K562 (cell line): ENCODE results near the gene STXBP6. TPM values are rescaled to one million over a fixed set of nuclear protein-coding genes. Genes with fewer than 3 reads are reported as not detected.

Experiments used
- ATAC-seq: fragments of 200-7000 bp; cut with Tn5 transposase; 3 replicates; pipeline ENCODE4 v1.9.1; 2020; ENCODE audit warnings: moderate library complexity
- BruUV-seq: library from RNA; stranded (reverse); fragments of 400-500 nt; replicated peaks from 2 replicates; lab custom pipeline; 2021; lab: Mats Ljungman, UMichigan
- CTCF ChIA-PET: fragments of 300-600 bp; formaldehyde crosslinking; extraction: SDS; loops from one replicate; lab custom pipeline; 2021; ENCODE audit warnings: low intra/inter-chr PET ratio; lab: Yijun Ruan, JAX
- POLR2A ChIA-PET: fragments of 300-600, 350-650 bp; sonication (Branson Sonifier 250); formaldehyde crosslinking; extraction: SDS; loops from one replicate; lab custom pipeline; 2021; ENCODE audit warnings: antibody characterized with exemption, inconsistent platforms; lab: Yijun Ruan, JAX
- DNase-seq, 4 experiments: peaks; one replicate each; pipeline versions ENCODE4 v3.0.0 to v3.0.0-alpha.2; 2011 to 2018; ENCODE audit warnings: low spot score in 3 of 4, mixed read lengths in 3 of 4; ENCODE audit errors: extremely low read depth in 1 of 4
- FAIRE-seq: peaks from 2 replicates; lab custom pipeline; 2011; peaks lifted over from hg19 to GRCh38; lab: Jason Lieb, UNC
- H2AFZ ChIP-seq: 2 replicates; pipeline ENCODE4 v1.6.0; 2011; ENCODE audit warnings: low read depth, low read length, control low read depth, inconsistent platforms
- H3K27ac ChIP-seq: fragments of 200-600 bp; 3 replicates; pipeline ENCODE4 v1.8.0; 2011; ENCODE audit warnings: low read depth, mild to moderate bottlenecking, control low read depth, inconsistent platforms, low read length, moderate library complexity, mixed read lengths; ENCODE audit errors: extremely low read depth
- H3K27me3 ChIP-seq, 2 experiments: fragments of 300-600 bp in 1 of 2; 2 replicates in 1 of 2; 3 replicates in 1 of 2; pipeline versions ENCODE4 v1.6.0 to v1.8.0; 2011; ENCODE audit warnings: inconsistent platforms in 2 of 2, low read length in 2 of 2, mild to moderate bottlenecking in 1 of 2, mixed read lengths in 1 of 2, moderate library complexity in 1 of 2; ENCODE audit not compliant: control insufficient read depth in 2 of 2, insufficient read depth in 2 of 2
- H3K36me3 ChIP-seq: fragments of 300-600 bp; 3 replicates; pipeline ENCODE4 v1.8.0; 2011; ENCODE audit warnings: mild to moderate bottlenecking, low read length, inconsistent platforms; ENCODE audit not compliant: control insufficient read depth, insufficient read depth
- H3K4me1 ChIP-seq, 2 experiments: fragments of 200-600 bp in 1 of 2; replicated peaks in 1 of 2; 2 replicates in 1 of 2; 3 replicates in 1 of 2; pipeline versions ENCODE4 v1.5.1 to v1.8.0; 2011; ENCODE audit warnings: inconsistent platforms in 2 of 2, low read length in 2 of 2, mild to moderate bottlenecking in 1 of 2, mixed read lengths in 1 of 2, moderate library complexity in 1 of 2; ENCODE audit not compliant: control insufficient read depth in 2 of 2, insufficient read depth in 2 of 2
- H3K4me2 ChIP-seq: 2 replicates; pipeline ENCODE4 v1.6.1; 2011; ENCODE audit warnings: low read length, control low read depth, inconsistent platforms, mixed read lengths; ENCODE audit not compliant: insufficient read depth
- H3K4me3 ChIP-seq: fragments of 200-600 bp; sonication (generic), shearing (Covaris generic); 2 replicates; pipeline ENCODE4 v1.5.1; 2016; ENCODE audit warnings: control low read depth, inconsistent platforms
- H3K79me2 ChIP-seq: fragments of 200-600 bp; 3 replicates; pipeline ENCODE4 v1.8.0; 2011; ENCODE audit warnings: low read length, inconsistent platforms; ENCODE audit not compliant: control insufficient read depth, insufficient read depth
- H3K9ac ChIP-seq, 2 experiments: 2 replicates each; pipeline versions ENCODE4 v1.6.0 to v1.6.1; 2011; ENCODE audit warnings: low read depth in 2 of 2, low read length in 2 of 2, control low read depth in 1 of 2, inconsistent platforms in 1 of 2, mild to moderate bottlenecking in 1 of 2, mixed read lengths in 1 of 2; ENCODE audit not compliant: insufficient read depth in 1 of 2
- H3K9me1 ChIP-seq: one replicate; pipeline ENCODE4 v1.6.0; 2011; ENCODE audit warnings: inconsistent platforms, mild to moderate bottlenecking, low read length, moderate library complexity; ENCODE audit not compliant: control insufficient read depth, insufficient read depth
- H3K9me3 ChIP-seq: replicated peaks from 2 replicates; pipeline ENCODE4 v1.5.1; 2011; ENCODE audit warnings: low read depth, low read length, inconsistent platforms; ENCODE audit not compliant: control insufficient read depth, insufficient read depth
- H4K20me1 ChIP-seq: replicated peaks from 2 replicates; pipeline ENCODE4 v1.6.1; 2011; ENCODE audit warnings: low read length, inconsistent platforms, mixed read lengths; ENCODE audit not compliant: control insufficient read depth, insufficient read depth
- HNRNPK ChIP-seq: fragments of 200-400 bp; formaldehyde crosslinking; IDR thresholded peaks from one replicate; pipeline ENCODE4 v1.6.1; 2018; ENCODE audit warnings: mild to moderate bottlenecking, low read depth, low read length; ENCODE audit not compliant: poor library complexity, severe bottlenecking
- TEAD1 ChIP-seq, 2 experiments: fragments of 450-650 bp in 1 of 2; sonication (generic) in 1 of 2; formaldehyde crosslinking; IDR thresholded peaks; 2 replicates each; pipeline versions ENCODE4 v1.4.0 to v1.8.0; 2020 to 2022; ENCODE audit warnings: mild to moderate bottlenecking in 2 of 2, missing genetic modification reagents in 1 of 2
- ZNF239 ChIP-seq: fragments of 250-450 bp; sonication (Bioruptor Pico); IDR thresholded peaks from 2 replicates; pipeline ENCODE4 v1.4.0; 2020; ENCODE audit warnings: mild to moderate bottlenecking
- WGBS: fragments of 100-300 bp; shearing (Covaris generic); methylation state at CpG from one replicate; pipeline ENCODE4 v1.1.6; 2016; ENCODE audit warnings: low coverage, mixed read lengths; ENCODE audit not compliant: insufficient coverage; ENCODE audit errors: missing lambda C conversion rate; 5-methylcytosine and 5-hydroxymethylcytosine counted together
- in situ Hi-C: fragments of 300-500 bp; cut with MboI; formaldehyde crosslinking; loops from 4 replicates; pipeline ENCODE4 v1.15.0; 2018; ENCODE audit warnings: inconsistent platforms, mixed read lengths
- intact Hi-C: fragments of 100-400 bp; cut with micrococcal nuclease; formaldehyde crosslinking; loops from 2 replicates; pipeline ENCODE4 v1.14.2; 2022
- polyA plus RNA-seq, 8 experiments: library from polyadenylated mRNA; depleted of rRNA in 4 of 8; stranded (reverse) in 5 of 8; unstranded in 3 of 8; fragments of >200 nt; fragmentation: Nextera tagmentation in 2 of 8; fragmentation: Illumina TruSeq in 1 of 8; extraction: Ambion mirVana in 2 of 8; extraction: Trizol in 1 of 8; gene quantifications; 2 replicates each; pipeline versions ENCODE4 v1.2.1 to v1.2.3, GENCODE V29; 2011 to 2014; ENCODE audit warnings: inconsistent platforms in 1 of 8, missing spikeins in 1 of 8
- total RNA-seq, 7 experiments: library from RNA; depleted of rRNA in 6 of 7; stranded (reverse); fragments of >200 nt in 6 of 7; fragmentation: Illumina TruSeq in 2 of 7; extraction: Trizol in 2 of 7; gene quantifications; 2 replicates each; pipeline versions ENCODE4 v1.2.1 to v1.2.3, GENCODE V29; 2011 to 2021; ENCODE audit warnings: low replicate concordance in 1 of 7
- TF ChIP-seq, protein P1 (sequence below): fragments of 250-450 bp; sonication (Bioruptor Pico); IDR thresholded peaks from 2 replicates; pipeline ENCODE4 v1.4.0; 2020

The STXBP6 gene
- total and polyA plus RNA-seq, 9 of the 15 experiments (the other 6 are each of a cell fraction or from before 2014, with no cell fraction given): 0.27 to 0.89 (median 0.59) TPM

DNA sequence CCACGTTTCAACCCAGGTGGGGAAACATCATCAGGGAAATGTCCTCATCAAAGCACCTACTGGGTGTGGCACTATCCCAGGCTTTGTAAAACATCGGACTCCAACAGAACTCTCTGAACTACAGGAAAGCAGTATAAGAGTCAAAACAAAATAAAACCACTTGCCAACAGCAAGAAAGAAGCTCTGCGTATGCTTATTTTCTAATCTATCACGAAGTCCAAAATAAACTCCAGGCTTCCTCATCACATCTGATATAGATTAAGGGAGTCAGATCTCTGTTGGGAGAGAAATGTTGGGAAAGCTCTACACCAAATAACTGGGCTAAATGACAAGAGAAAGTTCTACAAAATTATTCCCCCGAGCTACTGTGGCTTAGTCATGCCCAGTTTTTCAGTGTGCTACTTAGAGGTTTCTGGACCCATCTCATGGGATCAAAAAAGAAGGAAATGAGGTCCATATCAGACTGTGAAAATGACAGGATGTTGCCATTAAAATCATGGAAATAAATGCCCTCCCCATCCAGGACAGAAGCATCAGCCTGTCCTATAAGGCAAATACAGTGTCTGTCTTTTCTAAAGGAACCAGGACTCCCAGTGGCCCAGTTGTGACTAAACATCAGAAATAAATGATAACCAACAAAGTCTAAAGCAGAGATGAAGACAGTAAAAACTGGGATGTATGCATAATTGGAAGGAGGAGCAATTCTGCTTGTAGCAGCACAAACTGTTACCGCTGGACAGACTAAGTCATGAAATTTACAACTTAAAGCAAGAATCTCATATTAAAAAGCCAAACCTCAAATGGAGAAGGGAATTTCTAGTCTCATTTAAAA, 149.5 kb downstream of the STXBP6 start:
- Histone ChIP-seq H3K27ac (no peak overlapping the region), H3K4me1 (no peaks in the 10 kb centered on the region), H2AFZ (no peak overlapping the region), H3K27me3 (no peaks in the 10 kb centered on the region), H3K9me3 (no peaks in the 10 kb centered on the region), H3K9me1 (no peaks in the 10 kb centered on the region), H3K9ac (no peak overlapping the region), H3K4me2 (no peak overlapping the region), H3K79me2 (no peaks in the 10 kb centered on the region), H3K36me3 (no peaks in the 10 kb centered on the region), H3K4me3 (no peak overlapping the region), H4K20me1 (no peaks in the 10 kb centered on the region)
- in situ Hi-C loops (no loop called here), intact Hi-C loops (no loop called here)
- FAIRE-seq: no peak
- TF ChIP-seq HNRNPK (no peak), TEAD1 (CRISPR knock-in tag; IDR thresholded peaks at IDR 0.05) (no peak), ZNF239 (CRISPR knock-in tag) (no peak)
- TF ChIP-seq, protein P1, sequence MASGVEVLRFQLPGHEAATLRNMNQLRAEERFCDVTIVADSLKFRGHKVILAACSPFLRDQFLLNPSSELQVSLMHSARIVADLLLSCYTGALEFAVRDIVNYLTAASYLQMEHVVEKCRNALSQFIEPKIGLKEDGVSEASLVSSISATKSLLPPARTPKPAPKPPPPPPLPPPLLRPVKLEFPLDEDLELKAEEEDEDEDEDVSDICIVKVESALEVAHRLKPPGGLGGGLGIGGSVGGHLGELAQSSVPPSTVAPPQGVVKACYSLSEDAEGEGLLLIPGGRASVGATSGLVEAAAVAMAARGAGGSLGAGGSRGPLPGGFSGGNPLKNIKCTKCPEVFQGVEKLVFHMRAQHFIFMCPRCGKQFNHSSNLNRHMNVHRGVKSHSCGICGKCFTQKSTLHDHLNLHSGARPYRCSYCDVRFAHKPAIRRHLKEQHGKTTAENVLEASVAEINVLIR (CRISPR knock-in tag): no peak
- ChIA-PET CTCF (no interaction called here), POLR2A (no interaction called here)
- no peak for ATAC-seq
- no peak for DNase-seq
- WGBS: 3% methylated on average over 6 of the region's 6 CpGs
- BruUV-seq: no TSS peak
